Peyer's patch (tissue), 4 donors: Measurements from ENCODE around the gene PA2G4.

Source experiments
- POLR2A ChIP-seq, 2 donors: fragments of 450-650 bp; IDR thresholded peaks; one replicate each; pipeline ENCODE4 v1.5.1; 2017; ENCODE audit warnings: antibody characterized with exemption in 2 of 2, mild to moderate bottlenecking in 2 of 2, moderate library complexity in 2 of 2
- TF ChIP-seq, protein P1 (sequence below), 6 experiments: fragments of 450-650 bp in 4 of 6; fragments of 200-600 bp in 2 of 6; sonication (generic) in 1 of 6; IDR thresholded peaks; one replicate each; pipeline ENCODE4 v1.5.1; 2017 to 2019; ENCODE audit warnings: antibody characterized with exemption in 6 of 6, mild to moderate bottlenecking in 3 of 6, moderate library complexity in 1 of 6

DNA sequence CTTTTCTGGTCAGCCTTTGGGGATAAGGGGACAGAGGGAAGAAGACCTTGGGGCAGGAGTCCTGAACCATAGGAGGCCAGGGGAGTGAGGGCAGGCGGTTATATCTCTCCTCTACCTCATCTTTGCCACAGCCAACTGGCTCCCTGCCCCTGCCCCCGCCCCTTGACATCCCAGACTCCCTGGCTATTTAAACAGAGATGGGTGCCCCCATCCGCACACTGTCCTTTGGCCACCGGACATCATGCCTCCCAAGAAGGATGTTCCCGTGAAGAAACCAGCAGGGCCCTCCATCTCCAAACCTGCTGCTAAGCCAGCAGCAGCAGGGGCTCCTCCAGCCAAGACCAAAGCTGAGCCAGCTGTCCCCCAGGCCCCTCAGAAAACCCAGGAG is 49.3 kb downstream of the PA2G4 start:
- no peak for TF ChIP-seq POLR2A (IDR thresholded peaks at IDR 0.05)
- TF ChIP-seq, protein P1, sequence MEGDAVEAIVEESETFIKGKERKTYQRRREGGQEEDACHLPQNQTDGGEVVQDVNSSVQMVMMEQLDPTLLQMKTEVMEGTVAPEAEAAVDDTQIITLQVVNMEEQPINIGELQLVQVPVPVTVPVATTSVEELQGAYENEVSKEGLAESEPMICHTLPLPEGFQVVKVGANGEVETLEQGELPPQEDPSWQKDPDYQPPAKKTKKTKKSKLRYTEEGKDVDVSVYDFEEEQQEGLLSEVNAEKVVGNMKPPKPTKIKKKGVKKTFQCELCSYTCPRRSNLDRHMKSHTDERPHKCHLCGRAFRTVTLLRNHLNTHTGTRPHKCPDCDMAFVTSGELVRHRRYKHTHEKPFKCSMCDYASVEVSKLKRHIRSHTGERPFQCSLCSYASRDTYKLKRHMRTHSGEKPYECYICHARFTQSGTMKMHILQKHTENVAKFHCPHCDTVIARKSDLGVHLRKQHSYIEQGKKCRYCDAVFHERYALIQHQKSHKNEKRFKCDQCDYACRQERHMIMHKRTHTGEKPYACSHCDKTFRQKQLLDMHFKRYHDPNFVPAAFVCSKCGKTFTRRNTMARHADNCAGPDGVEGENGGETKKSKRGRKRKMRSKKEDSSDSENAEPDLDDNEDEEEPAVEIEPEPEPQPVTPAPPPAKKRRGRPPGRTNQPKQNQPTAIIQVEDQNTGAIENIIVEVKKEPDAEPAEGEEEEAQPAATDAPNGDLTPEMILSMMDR (IDR thresholded peaks at IDR 0.05): no peak
